ENCODE data around the gene GSTO1.

GSTO1 gene

DNA sequence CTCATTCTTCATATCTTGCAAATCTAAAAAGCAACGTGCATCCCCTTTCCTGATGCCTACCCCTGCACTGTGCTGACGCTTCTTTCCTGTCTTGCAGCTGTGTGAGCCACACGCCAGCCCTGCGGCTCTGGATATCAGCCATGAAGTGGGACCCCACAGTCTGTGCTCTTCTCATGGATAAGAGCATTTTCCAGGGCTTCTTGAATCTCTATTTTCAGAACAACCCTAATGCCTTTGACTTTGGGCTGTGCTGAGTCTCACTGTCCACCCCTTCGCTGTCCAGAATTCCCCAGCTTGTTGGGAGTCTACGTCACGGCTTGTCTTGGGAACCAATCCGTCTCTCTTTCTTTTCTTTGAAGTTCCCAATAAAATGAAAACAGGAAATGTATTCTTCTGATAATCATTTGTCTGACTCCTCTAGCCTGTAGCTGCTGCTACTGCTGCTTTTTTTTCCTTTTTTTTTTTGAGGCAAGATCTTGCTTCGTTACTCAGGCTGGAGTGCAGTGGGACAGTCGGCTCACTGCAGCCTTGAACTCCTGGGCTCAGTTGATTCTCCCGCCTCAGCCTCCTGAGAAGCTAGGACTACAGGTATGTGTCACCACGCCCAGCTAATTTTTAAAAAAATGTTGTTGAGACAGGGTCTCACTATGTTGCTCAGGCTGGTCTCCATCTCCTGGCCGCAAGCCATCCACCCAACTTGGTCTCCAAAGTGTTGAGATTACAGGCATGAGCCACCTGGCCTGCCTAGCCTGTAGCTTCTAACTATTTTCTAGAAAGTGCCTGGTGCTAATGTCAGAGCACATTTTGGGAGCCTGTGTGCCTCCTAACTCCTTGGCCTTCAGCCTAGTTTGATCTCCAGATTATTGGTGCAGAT, 44.6 kb downstream of the GSTO1 start:
- TF ChIP-seq ZNF8 (CRISPR knock-in tag; IDR thresholded peaks at IDR 0.05), result no peak
- TF ChIP-seq, protein P1, sequence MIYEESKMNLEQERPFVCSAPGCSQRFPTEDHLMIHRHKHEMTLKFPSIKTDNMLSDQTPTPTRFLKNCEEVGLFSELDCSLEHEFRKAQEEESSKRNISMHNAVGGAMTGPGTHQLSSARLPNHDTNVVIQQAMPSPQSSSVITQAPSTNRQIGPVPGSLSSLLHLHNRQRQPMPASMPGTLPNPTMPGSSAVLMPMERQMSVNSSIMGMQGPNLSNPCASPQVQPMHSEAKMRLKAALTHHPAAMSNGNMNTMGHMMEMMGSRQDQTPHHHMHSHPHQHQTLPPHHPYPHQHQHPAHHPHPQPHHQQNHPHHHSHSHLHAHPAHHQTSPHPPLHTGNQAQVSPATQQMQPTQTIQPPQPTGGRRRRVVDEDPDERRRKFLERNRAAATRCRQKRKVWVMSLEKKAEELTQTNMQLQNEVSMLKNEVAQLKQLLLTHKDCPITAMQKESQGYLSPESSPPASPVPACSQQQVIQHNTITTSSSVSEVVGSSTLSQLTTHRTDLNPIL (CRISPR knock-in tag; IDR thresholded peaks at IDR 0.05; ENCODE audit: low read depth), result no peak
- TF ChIP-seq, protein P2, sequence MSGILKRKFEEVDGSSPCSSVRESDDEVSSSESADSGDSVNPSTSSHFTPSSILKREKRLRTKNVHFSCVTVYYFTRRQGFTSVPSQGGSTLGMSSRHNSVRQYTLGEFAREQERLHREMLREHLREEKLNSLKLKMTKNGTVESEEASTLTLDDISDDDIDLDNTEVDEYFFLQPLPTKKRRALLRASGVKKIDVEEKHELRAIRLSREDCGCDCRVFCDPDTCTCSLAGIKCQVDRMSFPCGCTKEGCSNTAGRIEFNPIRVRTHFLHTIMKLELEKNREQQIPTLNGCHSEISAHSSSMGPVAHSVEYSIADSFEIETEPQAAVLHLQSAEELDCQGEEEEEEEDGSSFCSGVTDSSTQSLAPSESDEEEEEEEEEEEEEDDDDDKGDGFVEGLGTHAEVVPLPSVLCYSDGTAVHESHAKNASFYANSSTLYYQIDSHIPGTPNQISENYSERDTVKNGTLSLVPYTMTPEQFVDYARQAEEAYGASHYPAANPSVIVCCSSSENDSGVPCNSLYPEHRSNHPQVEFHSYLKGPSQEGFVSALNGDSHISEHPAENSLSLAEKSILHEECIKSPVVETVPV (CRISPR knock-in tag; IDR thresholded peaks at IDR 0.05), result no peak
- TF ChIP-seq ZNF565 (CRISPR knock-in tag; conservative IDR thresholded peaks at IDR 0.05; ENCODE audit: low read depth), result no peak
- TF ChIP-seq SNAI2 (CRISPR knock-in tag; IDR thresholded peaks at IDR 0.05), result no peak
- no peak for TF ChIP-seq PPARA (CRISPR knock-in tag; IDR thresholded peaks at IDR 0.05; ENCODE audit: borderline replicate concordance)
- no peak for TF ChIP-seq ESRRG (CRISPR knock-in tag; IDR thresholded peaks at IDR 0.05)
- TF ChIP-seq, protein P3, sequence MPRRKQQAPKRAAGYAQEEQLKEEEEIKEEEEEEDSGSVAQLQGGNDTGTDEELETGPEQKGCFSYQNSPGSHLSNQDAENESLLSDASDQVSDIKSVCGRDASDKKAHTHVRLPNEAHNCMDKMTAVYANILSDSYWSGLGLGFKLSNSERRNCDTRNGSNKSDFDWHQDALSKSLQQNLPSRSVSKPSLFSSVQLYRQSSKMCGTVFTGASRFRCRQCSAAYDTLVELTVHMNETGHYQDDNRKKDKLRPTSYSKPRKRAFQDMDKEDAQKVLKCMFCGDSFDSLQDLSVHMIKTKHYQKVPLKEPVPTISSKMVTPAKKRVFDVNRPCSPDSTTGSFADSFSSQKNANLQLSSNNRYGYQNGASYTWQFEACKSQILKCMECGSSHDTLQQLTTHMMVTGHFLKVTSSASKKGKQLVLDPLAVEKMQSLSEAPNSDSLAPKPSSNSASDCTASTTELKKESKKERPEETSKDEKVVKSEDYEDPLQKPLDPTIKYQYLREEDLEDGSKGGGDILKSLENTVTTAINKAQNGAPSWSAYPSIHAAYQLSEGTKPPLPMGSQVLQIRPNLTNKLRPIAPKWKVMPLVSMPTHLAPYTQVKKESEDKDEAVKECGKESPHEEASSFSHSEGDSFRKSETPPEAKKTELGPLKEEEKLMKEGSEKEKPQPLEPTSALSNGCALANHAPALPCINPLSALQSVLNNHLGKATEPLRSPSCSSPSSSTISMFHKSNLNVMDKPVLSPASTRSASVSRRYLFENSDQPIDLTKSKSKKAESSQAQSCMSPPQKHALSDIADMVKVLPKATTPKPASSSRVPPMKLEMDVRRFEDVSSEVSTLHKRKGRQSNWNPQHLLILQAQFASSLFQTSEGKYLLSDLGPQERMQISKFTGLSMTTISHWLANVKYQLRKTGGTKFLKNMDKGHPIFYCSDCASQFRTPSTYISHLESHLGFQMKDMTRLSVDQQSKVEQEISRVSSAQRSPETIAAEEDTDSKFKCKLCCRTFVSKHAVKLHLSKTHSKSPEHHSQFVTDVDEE (CRISPR knock-in tag; IDR thresholded peaks at IDR 0.05), result no peak
- ATAC-seq, result no peak

DNA sequence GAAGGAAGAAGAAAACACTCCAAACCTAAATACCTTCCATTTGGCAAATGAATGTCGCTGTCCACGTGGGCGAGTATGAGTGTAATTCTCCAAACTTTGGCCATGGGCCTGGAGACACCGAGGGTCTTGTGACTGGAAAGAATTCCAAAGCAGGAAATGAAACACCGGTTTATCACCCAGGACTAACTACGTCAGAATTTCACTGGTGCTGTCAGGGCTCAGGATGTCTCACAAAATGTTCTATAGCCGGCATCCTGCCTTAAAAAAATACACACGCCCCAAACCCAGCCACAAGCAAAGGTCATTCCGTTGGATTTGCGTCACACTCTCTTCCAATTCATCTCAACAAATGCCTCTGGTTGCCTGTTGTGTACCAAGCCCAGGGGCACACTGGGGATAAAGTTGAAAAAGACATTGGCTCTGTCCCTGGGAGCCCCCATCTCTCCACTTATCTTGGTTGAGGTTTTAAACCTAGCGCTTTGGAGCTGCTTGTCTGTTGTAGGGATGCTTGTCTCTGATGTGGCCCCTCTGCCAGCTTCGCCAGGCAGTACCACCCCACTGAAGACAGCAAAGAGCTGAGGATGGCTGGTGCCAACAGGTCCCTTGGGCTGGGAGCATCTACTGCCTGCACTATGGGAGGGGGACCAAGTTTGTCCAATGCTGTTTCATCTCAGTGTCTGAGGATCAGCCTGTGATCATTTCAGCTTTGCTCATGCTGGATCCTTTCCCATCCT, 45.5 kb downstream of the GSTO1 start:
- 0 out of 2 replicates have a peak, but pooled peaks have one; percentile 19 for TF ChIP-seq TOX (CRISPR knock-in tag; IDR thresholded peaks at IDR 0.05; ENCODE audit: borderline replicate concordance)
- TF ChIP-seq ZFP30 (CRISPR knock-in tag; IDR thresholded peaks at IDR 0.05), result no peak
- TF ChIP-seq ESRRG (CRISPR knock-in tag; IDR thresholded peaks at IDR 0.05), result no peak
- TF ChIP-seq ZNF565 (CRISPR knock-in tag; conservative IDR thresholded peaks at IDR 0.05; ENCODE audit: low read depth), result no peak
- no peak for TF ChIP-seq ZFP3 (CRISPR knock-in tag; IDR thresholded peaks at IDR 0.05)
- ATAC-seq, result peak; percentile 55

DNA sequence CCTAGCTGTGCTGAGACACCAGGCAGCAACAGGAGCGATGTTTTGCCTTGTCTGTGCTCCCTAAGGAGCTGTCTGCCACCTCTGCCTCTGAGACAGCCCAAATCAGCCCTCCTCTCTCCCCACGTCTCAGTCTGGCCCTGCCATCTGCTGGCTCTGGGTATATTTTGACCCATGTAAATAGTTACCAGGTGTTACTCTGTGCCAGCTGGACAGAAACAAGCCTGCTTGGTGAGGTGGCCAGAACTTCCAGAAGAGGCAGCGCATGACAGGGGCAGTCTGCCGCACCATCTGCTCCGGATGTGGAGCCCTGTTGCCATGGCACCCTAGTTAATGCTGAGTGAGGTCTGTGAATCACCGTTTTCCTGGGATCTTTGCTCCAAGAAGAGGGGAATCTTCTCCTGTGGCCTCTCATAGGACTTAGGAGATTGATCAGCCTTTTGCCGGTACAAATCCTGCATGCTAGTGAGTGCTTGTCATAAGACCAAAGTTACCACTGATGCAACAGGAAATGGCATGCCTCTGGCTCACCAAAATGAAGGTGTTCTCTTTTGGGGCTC, 46.1 kb downstream of the GSTO1 start:
- TF ChIP-seq ZNF565 (CRISPR knock-in tag; conservative IDR thresholded peaks at IDR 0.05; ENCODE audit: low read depth) (no peak), PPARA (CRISPR knock-in tag; IDR thresholded peaks at IDR 0.05; ENCODE audit: borderline replicate concordance) (no peak), TCF4 (CRISPR knock-in tag; IDR thresholded peaks at IDR 0.05; ENCODE audit: borderline replicate concordance) (peak; percentile 70), ZC3H10 (CRISPR knock-in tag; IDR thresholded peaks at IDR 0.05) (no peak), CSDC2 (CRISPR knock-in tag; IDR thresholded peaks at IDR 0.05) (no peak), GLIS3 (CRISPR knock-in tag; IDR thresholded peaks at IDR 0.05) (no peak), ZFP30 (CRISPR knock-in tag; IDR thresholded peaks at IDR 0.05) (no peak), RARB (CRISPR knock-in tag; IDR thresholded peaks at IDR 0.05) (no peak), ISL1 (CRISPR knock-in tag; IDR thresholded peaks at IDR 0.05) (no peak), ZNF70 (CRISPR knock-in tag; IDR thresholded peaks at IDR 0.05) (no peak), OSR1 (CRISPR knock-in tag; IDR thresholded peaks at IDR 0.05) (no peak), ZNF8 (CRISPR knock-in tag; IDR thresholded peaks at IDR 0.05) (no peak), SNAI2 (CRISPR knock-in tag; IDR thresholded peaks at IDR 0.05) (no peak)
- TF ChIP-seq, protein P4, sequence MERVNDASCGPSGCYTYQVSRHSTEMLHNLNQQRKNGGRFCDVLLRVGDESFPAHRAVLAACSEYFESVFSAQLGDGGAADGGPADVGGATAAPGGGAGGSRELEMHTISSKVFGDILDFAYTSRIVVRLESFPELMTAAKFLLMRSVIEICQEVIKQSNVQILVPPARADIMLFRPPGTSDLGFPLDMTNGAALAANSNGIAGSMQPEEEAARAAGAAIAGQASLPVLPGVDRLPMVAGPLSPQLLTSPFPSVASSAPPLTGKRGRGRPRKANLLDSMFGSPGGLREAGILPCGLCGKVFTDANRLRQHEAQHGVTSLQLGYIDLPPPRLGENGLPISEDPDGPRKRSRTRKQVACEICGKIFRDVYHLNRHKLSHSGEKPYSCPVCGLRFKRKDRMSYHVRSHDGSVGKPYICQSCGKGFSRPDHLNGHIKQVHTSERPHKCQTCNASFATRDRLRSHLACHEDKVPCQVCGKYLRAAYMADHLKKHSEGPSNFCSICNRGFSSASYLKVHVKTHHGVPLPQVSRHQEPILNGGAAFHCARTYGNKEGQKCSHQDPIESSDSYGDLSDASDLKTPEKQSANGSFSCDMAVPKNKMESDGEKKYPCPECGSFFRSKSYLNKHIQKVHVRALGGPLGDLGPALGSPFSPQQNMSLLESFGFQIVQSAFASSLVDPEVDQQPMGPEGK (CRISPR knock-in tag; IDR thresholded peaks at IDR 0.05; ENCODE audit: borderline replicate concordance), result no peak
- TF ChIP-seq, protein P3 (CRISPR knock-in tag; IDR thresholded peaks at IDR 0.05), result peak; percentile 77
- TF ChIP-seq, protein P1 (CRISPR knock-in tag; IDR thresholded peaks at IDR 0.05; ENCODE audit: low read depth), result no peak
- TF ChIP-seq, protein P5, sequence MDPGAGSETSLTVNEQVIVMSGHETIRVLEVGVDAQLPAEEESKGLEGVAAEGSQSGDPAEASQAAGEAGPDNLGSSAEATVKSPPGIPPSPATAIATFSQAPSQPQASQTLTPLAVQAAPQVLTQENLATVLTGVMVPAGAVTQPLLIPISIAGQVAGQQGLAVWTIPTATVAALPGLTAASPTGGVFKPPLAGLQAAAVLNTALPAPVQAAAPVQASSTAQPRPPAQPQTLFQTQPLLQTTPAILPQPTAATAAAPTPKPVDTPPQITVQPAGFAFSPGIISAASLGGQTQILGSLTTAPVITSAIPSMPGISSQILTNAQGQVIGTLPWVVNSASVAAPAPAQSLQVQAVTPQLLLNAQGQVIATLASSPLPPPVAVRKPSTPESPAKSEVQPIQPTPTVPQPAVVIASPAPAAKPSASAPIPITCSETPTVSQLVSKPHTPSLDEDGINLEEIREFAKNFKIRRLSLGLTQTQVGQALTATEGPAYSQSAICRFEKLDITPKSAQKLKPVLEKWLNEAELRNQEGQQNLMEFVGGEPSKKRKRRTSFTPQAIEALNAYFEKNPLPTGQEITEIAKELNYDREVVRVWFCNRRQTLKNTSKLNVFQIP (CRISPR knock-in tag; IDR thresholded peaks at IDR 0.05; ENCODE audit: borderline replicate concordance, low read depth), result no peak
- ATAC-seq, result peak; percentile 89
